H9 (cell line): ENCODE measurements around the gene DUSP28. TPM values are rescaled to one million over a fixed set of nuclear protein-coding genes. Genes with fewer than 3 reads are reported as not detected.

Source experiments
- DNase-seq: peaks from one replicate; pipeline ENCODE4 v3.0.0-alpha.2; 2017
- H2AFZ ChIP-seq: one replicate; pipeline ENCODE4 v1.6.1; 2013; ENCODE audit warnings: mild to moderate bottlenecking, low read length, control low read depth, moderate library complexity
- H2AK5ac ChIP-seq: 2 replicates; pipeline ENCODE4 v1.6.1; 2013; ENCODE audit warnings: low read length, control low read depth, mixed read lengths; ENCODE audit not compliant: insufficient read length
- H2BK120ac ChIP-seq: one replicate; pipeline ENCODE4 v1.6.1; 2013; ENCODE audit warnings: low read depth, mild to moderate bottlenecking, low read length, control low read depth, inconsistent platforms; ENCODE audit not compliant: poor library complexity, severe bottlenecking
- H2BK12ac ChIP-seq: 2 replicates; pipeline ENCODE4 v1.6.1; 2013; ENCODE audit warnings: low read length, control low read depth, mixed read lengths, low read depth; ENCODE audit not compliant: insufficient read length
- H2BK15ac ChIP-seq: 2 replicates; pipeline ENCODE4 v1.6.1; 2013; ENCODE audit warnings: low read depth, low read length, control low read depth
- H2BK20ac ChIP-seq: one replicate; pipeline ENCODE4 v1.6.1; 2013; ENCODE audit warnings: low read depth, mild to moderate bottlenecking, low read length, control low read depth, inconsistent platforms; ENCODE audit not compliant: poor library complexity, severe bottlenecking
- H2BK5ac ChIP-seq: 2 replicates; pipeline ENCODE4 v1.6.1; 2013; ENCODE audit warnings: low read length, control low read depth, mixed read lengths; ENCODE audit not compliant: insufficient read length
- H3K14ac ChIP-seq: 2 replicates; pipeline ENCODE4 v1.6.1; 2013; ENCODE audit warnings: low read length, control low read depth; ENCODE audit not compliant: insufficient read depth
- H3K18ac ChIP-seq: 2 replicates; pipeline ENCODE4 v1.6.1; 2013; ENCODE audit warnings: low read depth, mild to moderate bottlenecking, mixed read lengths, low read length, control low read depth; ENCODE audit not compliant: insufficient read length
- H3K23ac ChIP-seq: 2 replicates; pipeline ENCODE4 v1.6.1; 2013; ENCODE audit warnings: low read length, control low read depth, mixed read lengths, low read depth; ENCODE audit not compliant: insufficient read length
- H3K23me2 ChIP-seq: 2 replicates; pipeline ENCODE4 v1.6.1; 2013; ENCODE audit warnings: low read depth, mild to moderate bottlenecking, mixed read lengths, low read length, control low read depth; ENCODE audit not compliant: insufficient read length, poor library complexity, severe bottlenecking
- H3K27ac ChIP-seq: 2 replicates; pipeline ENCODE4 v1.5.1; 2013; ENCODE audit warnings: low read length, control low read depth, mixed read lengths, low read depth; ENCODE audit not compliant: insufficient read length
- H3K27me3 ChIP-seq: 2 replicates; pipeline ENCODE4 v1.6.1; 2013; ENCODE audit warnings: low read length, control low read depth, inconsistent platforms; ENCODE audit not compliant: insufficient read depth
- H3K4ac ChIP-seq: 2 replicates; pipeline ENCODE4 v1.6.1; 2013; ENCODE audit warnings: low read depth, mild to moderate bottlenecking, control low read depth, inconsistent platforms, low read length, moderate library complexity
- H3K4me1 ChIP-seq: 2 replicates; pipeline ENCODE4 v1.6.1; 2013; ENCODE audit warnings: low read length, control low read depth, inconsistent platforms; ENCODE audit not compliant: insufficient read depth
- H3K4me2 ChIP-seq: 2 replicates; pipeline ENCODE4 v1.6.1; 2013; ENCODE audit warnings: low read length, control low read depth, mixed read lengths; ENCODE audit not compliant: insufficient read length, insufficient read depth
- H3K56ac ChIP-seq: 2 replicates; pipeline ENCODE4 v1.6.1; 2013; ENCODE audit warnings: low read depth, mild to moderate bottlenecking, mixed read lengths, low read length, control low read depth; ENCODE audit not compliant: insufficient read length
- H3K79me1 ChIP-seq: 2 replicates; pipeline ENCODE4 v1.6.1; 2013; ENCODE audit warnings: low read depth, mild to moderate bottlenecking, moderate library complexity, low read length, control low read depth, inconsistent platforms; ENCODE audit not compliant: insufficient read depth, poor library complexity, severe bottlenecking
- H3K79me2 ChIP-seq: 2 replicates; pipeline ENCODE4 v1.6.1; 2013; ENCODE audit warnings: low read length, control low read depth, inconsistent platforms; ENCODE audit not compliant: insufficient read depth
- H3K9ac ChIP-seq: 2 replicates; pipeline ENCODE4 v1.6.1; 2013; ENCODE audit warnings: low read length, control low read depth, mixed read lengths; ENCODE audit not compliant: insufficient read length; ENCODE audit errors: extremely low read depth
- H3K9me3 ChIP-seq: one replicate; pipeline ENCODE4 v1.6.1; 2013; ENCODE audit warnings: low read depth, low read length, inconsistent platforms; ENCODE audit not compliant: control insufficient read depth
- H3T11ph ChIP-seq: one replicate; pipeline ENCODE4 v1.6.1; 2013; ENCODE audit warnings: mild to moderate bottlenecking, low read length, control low read depth, inconsistent platforms
- H4K20me1 ChIP-seq: one replicate; pipeline ENCODE4 v1.6.1; 2013; ENCODE audit not compliant: control insufficient read depth, insufficient read length, insufficient read depth
- H4K5ac ChIP-seq: 2 replicates; pipeline ENCODE4 v1.6.1; 2013; ENCODE audit warnings: low read depth, mild to moderate bottlenecking, mixed read lengths, low read length, control low read depth; ENCODE audit not compliant: insufficient read length
- H4K8ac ChIP-seq: replicated peaks from 2 replicates; pipeline ENCODE4 v1.6.1; 2013; ENCODE audit warnings: low read length, control low read depth, mixed read lengths, low read depth; ENCODE audit not compliant: insufficient read length
- H4K91ac ChIP-seq: 2 replicates; pipeline ENCODE4 v1.6.1; 2013; ENCODE audit warnings: low read depth, mild to moderate bottlenecking, moderate library complexity, mixed read lengths, low read length, control low read depth; ENCODE audit not compliant: insufficient read length
- H3K27ac Mint-ChIP-seq, 3 experiments: 2 replicates in 2 of 3; 3 replicates in 1 of 3; pipeline ENCODE4 v1.8.0; 2020 to 2021; ENCODE audit warnings: mixed read lengths in 3 of 3, mild to moderate bottlenecking in 1 of 3, moderate library complexity in 1 of 3
- H3K27me3 Mint-ChIP-seq: 2 replicates; pipeline ENCODE4 v1.8.0; 2021; ENCODE audit warnings: low read depth, mild to moderate bottlenecking, moderate library complexity, mixed read lengths
- H3K36me3 Mint-ChIP-seq, 3 experiments: 2 replicates in 2 of 3; 3 replicates in 1 of 3; pipeline ENCODE4 v1.8.0; 2020 to 2021; ENCODE audit warnings: low read depth in 3 of 3, mixed read lengths in 3 of 3; ENCODE audit not compliant: insufficient read depth in 1 of 3
- H3K4me1 Mint-ChIP-seq, 2 experiments: 2 replicates each; pipeline ENCODE4 v1.8.0; 2020; ENCODE audit warnings: mixed read lengths in 2 of 2
- H3K4me3 Mint-ChIP-seq, 2 experiments: 2 replicates in 1 of 2; 3 replicates in 1 of 2; pipeline ENCODE4 v1.8.0; 2020 to 2021; ENCODE audit warnings: mild to moderate bottlenecking in 2 of 2, mixed read lengths in 2 of 2, moderate library complexity in 1 of 2
- H3K9me3 Mint-ChIP-seq, 2 experiments: 2 replicates in 1 of 2; 3 replicates in 1 of 2; pipeline ENCODE4 v1.8.0; 2020; ENCODE audit warnings: mild to moderate bottlenecking in 2 of 2, mixed read lengths in 2 of 2, moderate library complexity in 1 of 2
- WGBS: extraction: QIAGEN DNeasy Blood & Tissue Kit; methylation state at CpG from one replicate; pipeline ENCODE4 v1.1.7; 2013; ENCODE audit warnings: missing lambda C conversion rate, low lambda C conversion rate, mixed read lengths; ENCODE audit not compliant: insufficient read length; ENCODE audit errors: extremely low coverage; 5-methylcytosine and 5-hydroxymethylcytosine counted together
- total RNA-seq: library from RNA; stranded (reverse); gene quantifications from 2 replicates; pipeline ENCODE4 v1.2.1, GENCODE V29; 2021
- TF ChIP-seq, protein P1 (sequence below): fragments of 200-600 bp; sonication (generic); conservative IDR thresholded peaks from 3 replicates; pipeline ENCODE4 v1.8.0; 2021; ENCODE audit warnings: antibody characterized with exemption, mild to moderate bottlenecking

The DUSP28 gene
- total RNA-seq, 1 experiment from 2014 or later, result 1.6 TPM

GRCh38 chr2:240551288-240551687 is 8.9 kb upstream of the DUSP28 start:
- Mint-ChIP-seq H3K27ac (no peak overlapping the region), H3K4me1 (no peaks in the 10 kb centered on the region), H3K36me3 (peaks cover 21 to 26% (median 21%) of the 10 kb centered on the region in 3 experiments), H3K9me3 (peaks cover 17 to 20% of the 10 kb centered on the region in 2 experiments), H3K27me3 (no peaks in the 10 kb centered on the region; the same call in 1 of the 2 replicates), H3K4me3 (no peak overlapping the region)
- TF ChIP-seq, protein P1, sequence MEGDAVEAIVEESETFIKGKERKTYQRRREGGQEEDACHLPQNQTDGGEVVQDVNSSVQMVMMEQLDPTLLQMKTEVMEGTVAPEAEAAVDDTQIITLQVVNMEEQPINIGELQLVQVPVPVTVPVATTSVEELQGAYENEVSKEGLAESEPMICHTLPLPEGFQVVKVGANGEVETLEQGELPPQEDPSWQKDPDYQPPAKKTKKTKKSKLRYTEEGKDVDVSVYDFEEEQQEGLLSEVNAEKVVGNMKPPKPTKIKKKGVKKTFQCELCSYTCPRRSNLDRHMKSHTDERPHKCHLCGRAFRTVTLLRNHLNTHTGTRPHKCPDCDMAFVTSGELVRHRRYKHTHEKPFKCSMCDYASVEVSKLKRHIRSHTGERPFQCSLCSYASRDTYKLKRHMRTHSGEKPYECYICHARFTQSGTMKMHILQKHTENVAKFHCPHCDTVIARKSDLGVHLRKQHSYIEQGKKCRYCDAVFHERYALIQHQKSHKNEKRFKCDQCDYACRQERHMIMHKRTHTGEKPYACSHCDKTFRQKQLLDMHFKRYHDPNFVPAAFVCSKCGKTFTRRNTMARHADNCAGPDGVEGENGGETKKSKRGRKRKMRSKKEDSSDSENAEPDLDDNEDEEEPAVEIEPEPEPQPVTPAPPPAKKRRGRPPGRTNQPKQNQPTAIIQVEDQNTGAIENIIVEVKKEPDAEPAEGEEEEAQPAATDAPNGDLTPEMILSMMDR, result no peak
- Histone ChIP-seq H3K4ac (no peak overlapping the region), H3K79me1 (no peaks in the 10 kb centered on the region), H3K9ac (no peak overlapping the region), H4K5ac (no peak overlapping the region), H3K14ac (no peak overlapping the region), H2BK20ac (no peak overlapping the region), H3K9me3 (peaks cover 12% of the 10 kb centered on the region), H3K23ac (no peak overlapping the region), H2AK5ac (no peak overlapping the region), H3K27me3 (no peaks in the 10 kb centered on the region), H2BK120ac (no peak overlapping the region), H4K91ac (no peak overlapping the region), H2BK5ac (no peak overlapping the region), H2AFZ (no peak overlapping the region), H4K8ac (no peak overlapping the region), H3K18ac (no peak overlapping the region), H3K4me1 (no peaks in the 10 kb centered on the region), H2BK12ac (no peak overlapping the region), H2BK15ac (no peak overlapping the region), H4K20me1 (no peaks in the 10 kb centered on the region), H3K4me2 (no peak overlapping the region), H3K27ac (no peak overlapping the region), H3T11ph (no peak overlapping the region), H3K56ac (no peak overlapping the region), H3K79me2 (no peaks in the 10 kb centered on the region), H3K23me2 (no peaks in the 10 kb centered on the region)
- WGBS, result no CpG with 5 or more reads among the region's 4 CpGs
- DNase-seq, result no peak
